Fibroblast of peridontal ligament (primary cell): ENCODE measurements around the gene SPATA31C1.
"Not testable (repeated sequence)": the region's sequence is repeated elsewhere in the genome, so short reads cannot be mapped to it uniquely, and the experiment has no call there.

ENCODE experiments used
- DNase-seq: peaks from one replicate; pipeline ENCODE4 v3.0.0-alpha.2; 2010; ENCODE audit errors: extremely low read depth

The SPATA31C1 gene

DNA sequence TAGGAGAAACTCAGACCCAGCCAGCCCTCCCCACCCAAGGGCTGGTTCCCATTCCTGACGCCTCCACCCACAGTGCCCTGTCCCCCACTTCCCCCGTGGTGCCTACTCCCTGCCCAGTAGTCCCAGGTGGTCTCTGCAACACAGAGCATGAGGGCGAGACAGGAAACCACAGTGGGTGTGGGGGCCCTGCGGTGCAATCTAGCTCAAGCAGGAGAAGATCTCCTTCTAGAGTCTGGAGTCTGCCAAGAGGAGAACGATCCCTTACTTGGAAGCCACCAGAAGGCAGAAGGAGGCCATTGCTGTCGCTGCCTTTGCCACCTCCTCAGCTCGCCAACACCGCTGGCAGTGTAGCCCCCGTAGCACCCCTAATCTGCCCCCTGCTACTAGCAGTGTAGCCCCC lies 20.2 kb downstream of the SPATA31C1 start:
- not testable (repeated sequence) for DNase-seq

DNA sequence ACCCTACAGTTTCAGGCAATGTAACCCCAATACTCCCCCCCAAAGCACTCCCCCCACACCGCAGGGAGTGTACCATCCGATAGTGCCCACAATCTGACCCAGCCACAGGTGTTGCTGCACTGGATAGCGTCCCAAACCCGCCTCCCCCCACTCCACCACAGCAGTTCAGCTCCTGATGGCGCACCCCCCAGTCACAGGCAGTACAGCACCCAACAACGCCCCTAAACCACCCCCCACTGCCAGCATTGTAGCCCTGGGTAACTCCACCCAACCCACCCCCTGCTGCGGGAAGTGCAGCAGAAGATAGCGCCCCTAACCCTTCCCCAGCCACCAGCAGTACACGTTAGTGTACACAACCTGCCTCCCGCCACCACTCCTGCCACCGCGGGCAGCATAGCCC lies 20.6 kb downstream of the SPATA31C1 start:
- not testable (repeated sequence) for DNase-seq

DNA sequence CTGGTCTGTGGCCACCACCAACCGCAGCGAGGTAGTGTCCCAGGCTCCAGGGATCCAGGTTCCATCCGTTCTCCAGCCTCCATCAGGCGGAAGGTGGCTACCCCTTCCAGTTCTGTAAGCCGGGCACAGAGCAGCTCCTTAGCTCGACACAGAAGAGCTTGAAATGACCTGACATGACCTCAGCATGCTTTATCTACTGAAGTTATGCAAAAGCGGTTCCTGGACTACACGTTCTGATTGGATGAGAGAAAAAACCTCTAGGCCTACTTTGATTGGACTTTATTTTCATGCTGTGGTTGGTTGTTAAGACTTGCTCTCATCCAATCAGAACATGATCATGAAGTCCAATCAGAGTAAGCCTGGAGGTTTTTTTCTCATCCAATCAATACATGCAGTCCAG lies 21.3 kb downstream of the SPATA31C1 start:
- DNase-seq = not testable (repeated sequence)

DNA sequence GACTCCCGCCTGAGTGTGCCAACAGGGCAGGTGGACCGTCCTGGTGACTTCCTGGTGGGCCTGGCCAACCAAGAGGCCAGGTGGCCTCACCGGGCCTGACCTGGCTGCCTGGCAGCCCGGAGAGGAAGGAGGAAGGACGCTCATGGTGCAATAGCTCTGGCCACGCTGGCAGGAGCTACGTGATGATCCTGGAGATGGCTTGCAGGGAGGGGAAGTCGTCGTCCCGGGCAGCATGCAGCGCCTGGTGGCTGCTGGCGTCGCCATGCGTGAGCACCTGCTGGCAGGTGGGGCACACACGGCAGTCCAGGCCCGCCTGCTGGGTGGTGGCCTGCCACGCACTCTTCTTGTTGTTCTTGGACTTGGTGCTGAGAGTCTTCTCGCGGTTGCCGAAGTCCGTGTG lies 26.3 kb downstream of the SPATA31C1 start:
- DNase-seq = no peak

DNA sequence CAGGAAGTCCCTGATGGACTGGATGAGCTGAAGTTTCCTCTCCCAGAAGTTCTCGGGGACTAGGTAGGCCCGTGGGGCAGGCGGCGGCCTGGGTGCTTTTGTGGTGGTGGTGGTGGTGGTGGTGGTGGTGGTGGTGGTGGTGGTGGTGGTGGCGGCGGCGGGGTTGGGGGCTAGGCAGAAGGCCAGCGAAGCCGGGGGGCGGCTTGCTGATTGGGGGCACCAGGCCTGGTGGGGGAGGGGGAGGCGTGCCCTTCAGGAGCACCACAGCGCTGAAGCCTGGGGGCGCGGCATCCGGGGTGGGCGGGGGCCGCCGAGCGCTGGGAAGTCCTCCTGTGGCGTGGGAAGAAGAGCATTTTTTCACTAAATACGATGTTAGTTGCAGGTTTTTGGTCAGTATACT lies 26.9 kb downstream of the SPATA31C1 start:
- no peak for DNase-seq

DNA sequence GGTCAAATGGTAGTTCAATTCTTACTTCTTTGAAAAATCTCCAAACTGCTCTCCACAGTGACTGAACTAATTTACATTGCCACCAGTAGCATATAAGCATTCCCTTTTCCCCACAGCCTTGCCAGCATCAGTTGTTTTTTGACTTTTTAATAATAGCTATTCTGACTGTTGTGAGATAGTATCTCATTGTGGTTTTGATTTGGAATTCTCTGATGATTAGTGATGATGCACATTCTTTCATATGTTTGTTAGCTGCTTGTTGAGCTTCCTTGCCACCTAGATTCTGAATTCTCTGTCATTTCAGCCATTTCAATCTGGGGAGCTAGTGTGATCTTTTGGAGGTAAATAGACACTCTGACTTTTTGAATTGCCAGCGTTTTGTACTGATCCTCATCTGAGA lies 32.5 kb downstream of the SPATA31C1 start:
- no peak for DNase-seq

DNA sequence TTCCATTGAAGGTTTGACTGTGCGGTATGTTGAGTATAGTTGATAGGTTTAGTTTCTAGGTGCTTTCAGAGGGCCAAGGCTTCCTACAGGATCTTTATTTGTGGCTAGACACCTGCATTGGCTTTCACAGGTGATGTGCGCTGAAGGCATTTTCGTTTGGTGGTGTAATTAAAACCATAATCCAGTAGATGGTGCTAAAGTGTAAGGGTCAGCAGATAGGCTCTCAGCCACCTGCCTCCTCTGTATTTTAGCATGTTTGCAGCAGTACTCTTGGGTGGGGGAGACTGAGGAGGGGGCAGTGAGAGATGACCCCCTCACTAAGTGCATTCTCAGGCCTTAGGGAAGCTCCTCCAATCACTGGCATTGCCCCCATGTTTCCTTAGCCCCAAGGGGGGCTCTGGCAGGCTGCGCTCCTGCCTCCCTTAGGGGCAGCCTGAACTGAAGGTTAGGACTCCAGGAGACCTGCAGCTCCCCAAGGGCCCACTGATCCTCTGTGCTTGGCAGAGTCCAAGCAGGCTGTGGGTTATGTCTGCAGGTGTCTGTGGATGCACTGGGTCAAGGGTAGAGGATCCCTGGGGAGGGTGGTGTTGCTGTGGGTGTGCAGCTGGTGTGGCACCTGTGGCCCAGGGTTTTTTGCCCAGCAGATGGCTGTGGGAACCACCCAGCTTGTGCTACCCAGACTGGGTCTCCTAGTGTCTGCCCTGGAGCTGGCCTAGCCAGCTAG lies 33.2 kb downstream of the SPATA31C1 start:
- DNase-seq = peak; percentile 27

DNA sequence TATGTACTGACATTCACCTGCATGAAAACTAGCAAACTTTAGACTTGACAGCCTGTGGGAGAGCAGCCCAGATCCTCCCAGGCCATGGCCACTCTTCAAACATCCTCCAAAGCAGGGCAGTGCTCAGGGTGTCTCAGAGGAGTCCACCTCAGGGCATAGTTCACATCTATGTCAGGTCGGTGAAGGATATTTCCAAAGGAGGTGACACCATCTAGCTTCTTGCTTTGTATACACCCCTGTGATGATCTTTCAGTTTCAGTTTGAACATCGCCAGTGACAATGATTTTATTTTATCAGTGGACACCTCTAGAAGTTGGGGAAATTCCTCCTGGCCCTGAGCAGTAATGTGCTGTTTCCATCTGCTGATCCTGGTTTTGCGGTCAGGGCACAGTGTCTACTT lies 36.5 kb downstream of the SPATA31C1 start:
- no peak for DNase-seq

DNA sequence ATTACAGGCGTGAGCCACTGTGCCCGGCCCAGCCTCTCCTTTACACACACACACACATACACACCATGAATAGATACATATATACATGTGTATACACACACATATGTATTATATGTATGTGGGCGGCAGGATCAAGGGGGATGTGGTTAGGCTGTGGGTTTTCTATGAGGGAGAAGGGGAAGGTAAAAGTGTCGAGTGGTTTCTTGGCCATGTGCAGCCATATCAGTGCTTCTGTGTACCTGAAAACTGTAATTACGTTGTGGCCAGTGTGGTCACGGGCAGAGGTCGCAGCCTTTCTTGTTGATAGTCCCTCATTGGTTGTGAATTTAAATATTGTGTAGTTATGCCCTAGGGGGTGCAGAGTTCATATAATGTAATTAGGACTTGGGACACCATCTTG lies 40.1 kb downstream of the SPATA31C1 start:
- no peak for DNase-seq

DNA sequence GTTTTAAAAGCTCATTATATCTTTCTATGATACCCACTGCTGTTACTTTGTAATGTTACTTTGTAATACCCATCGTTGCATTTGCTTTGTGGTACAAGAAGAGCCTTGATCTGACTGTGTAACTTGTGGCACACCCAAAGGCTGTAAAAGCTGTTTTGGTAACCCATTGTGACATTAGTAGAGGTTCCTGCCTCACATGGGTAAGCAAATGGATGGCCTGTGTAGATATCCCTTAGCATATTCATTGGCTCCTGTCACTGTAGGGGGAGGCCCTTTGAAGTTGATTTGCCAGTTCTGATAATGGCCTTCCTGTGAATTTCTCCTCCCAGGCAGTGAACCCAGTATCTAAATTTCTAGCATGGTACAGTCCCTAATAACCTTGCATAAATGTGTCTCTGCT lies 40.8 kb downstream of the SPATA31C1 start:
- DNase-seq = no peak

DNA sequence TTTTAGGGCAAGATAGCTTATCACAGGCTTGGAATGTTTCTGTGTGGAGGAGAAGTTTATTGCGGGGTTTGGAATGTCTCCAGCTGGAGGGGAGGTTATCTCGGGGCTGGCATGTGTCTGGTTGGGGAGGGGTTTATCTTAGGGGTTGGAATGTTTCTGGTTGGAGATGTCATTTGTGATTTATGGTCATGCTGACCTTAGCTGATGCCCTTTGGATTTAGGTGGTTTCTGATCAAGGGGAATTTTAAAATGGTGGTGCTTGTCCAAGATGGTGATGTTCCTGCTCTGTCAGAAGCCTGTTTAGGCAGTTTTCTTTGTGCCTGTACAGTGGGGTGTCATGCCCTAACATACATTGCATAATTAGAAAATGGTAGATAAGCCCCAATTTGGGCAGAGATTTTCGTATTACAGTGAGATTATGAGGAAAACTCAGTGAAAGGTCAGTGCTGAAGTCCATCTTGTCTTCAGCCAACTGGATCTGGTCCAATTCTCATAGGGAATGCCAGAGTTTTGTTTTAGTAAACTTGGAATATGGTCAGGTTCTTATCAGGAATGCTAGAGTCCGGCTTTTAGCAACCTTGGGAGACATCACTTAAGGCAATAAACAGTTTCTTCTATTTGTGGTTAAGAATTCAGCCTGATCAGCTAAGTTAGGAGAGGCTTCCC lies 42.3 kb downstream of the SPATA31C1 start:
- peak; percentile 59 for DNase-seq

DNA sequence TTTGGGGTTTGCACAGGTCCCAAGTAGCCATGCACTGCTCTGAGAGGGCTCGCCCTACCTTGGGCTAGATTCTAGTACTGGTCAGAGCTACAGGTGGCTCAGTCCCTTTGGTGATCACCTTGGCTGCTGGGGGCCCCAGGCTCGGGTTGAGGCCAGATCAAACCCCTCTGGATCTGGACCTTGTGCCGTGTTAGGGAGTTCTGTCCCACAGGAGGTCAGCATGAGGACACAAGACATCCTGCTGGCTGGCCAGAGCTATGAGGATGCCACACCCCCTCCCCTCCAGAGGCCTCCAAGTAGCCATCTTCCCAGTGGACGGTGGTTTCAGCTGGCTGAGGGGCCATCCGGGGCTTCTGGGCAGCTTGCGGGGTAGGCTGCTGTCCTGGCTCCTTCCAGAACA lies 46.0 kb downstream of the SPATA31C1 start:
- DNase-seq = no peak

DNA sequence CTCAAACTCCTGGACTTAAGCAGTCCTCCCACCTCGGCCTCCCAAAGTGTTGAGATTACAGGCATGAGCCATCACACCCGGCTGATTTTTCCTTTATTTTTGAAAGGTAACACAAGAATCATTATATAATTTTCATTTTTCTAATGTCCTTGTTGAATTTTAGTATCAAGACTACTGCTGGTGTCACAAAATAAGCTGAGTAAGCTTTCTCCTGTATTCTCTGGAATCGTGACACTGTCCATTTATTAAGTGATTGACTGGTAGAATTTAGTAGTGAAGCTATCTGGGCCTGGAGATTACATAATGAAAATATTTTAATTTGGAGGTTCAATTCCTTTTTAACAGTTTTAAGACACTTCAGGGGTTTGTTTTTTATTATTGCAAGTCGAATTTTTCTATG lies 47.1 kb downstream of the SPATA31C1 start:
- DNase-seq = no peak

DNA sequence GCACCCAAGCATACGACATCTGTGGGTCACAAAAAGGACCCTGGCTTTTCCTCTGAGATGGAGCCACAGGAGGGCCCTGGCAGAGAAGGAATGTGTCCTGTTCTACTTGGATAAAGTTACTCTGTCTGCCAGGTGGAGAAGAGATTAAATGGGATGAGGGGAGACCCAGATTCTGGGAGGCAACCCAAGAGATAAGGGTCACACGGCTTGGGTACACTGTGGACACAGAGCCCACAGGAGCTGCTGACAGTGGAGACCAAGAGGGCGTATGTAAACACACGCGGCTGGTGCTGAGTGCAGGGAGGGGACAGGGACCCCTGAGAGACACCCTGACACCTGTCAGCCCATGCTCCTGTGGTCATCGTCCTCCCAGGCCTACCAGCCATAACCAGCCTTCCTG lies 50.4 kb downstream of the SPATA31C1 start:
- no peak for DNase-seq

DNA sequence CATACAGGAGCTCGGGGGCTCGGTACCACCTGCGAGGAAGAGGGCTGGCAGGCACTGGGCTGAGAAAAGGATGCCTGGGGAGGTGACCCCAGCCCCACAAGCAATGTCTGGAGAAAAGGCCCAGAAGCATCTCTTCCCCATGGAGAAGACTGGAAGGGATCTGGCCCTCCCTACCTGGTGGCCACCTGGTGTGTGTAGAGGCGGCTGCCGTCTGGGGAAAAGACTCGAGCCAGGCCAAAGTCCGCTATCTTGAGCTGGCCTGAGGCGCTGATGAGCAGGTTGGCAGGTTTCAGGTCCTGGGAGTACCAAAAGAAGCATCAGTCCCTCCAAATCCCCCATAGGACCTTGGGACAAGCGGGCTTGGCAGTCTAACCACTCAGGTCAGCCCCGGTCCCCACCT lies 52.8 kb downstream of the SPATA31C1 start:
- no peak for DNase-seq

DNA sequence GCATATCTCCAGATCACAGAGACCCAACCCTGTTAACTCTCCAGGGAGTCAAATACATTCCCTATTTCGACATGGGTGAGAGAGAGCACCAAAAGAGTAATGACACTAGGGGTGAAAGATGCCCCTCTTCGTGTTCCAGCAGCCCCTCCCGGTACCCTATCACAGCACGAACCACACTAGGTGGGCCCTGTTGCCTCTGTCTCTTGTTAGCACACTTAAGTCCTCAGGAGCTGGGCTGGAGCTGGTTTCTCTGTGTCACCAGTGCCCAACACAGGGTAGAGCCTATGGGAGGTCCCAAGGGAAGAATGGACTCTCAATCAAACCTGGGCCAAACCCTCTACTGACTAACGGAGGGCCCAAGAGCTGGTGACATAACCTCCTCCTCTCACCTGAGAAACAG lies 55.4 kb downstream of the SPATA31C1 start:
- DNase-seq = no peak
